Keratinocyte (primary cell): ENCODE data around the gene MAGI1. TPM values are rescaled to one million over a fixed set of nuclear protein-coding genes. Genes with fewer than 3 reads are reported as not detected.

Source experiments
- DNase-seq: peaks from one replicate; pipeline ENCODE4 v3.0.0-alpha.2; 2011; ENCODE audit warnings: low read depth, missing footprints, low spot score
- FAIRE-seq: peaks from 2 replicates; lab custom pipeline; 2011; peaks lifted over from hg19 to GRCh38; lab: Jason Lieb, UNC
- H2AFZ ChIP-seq: 2 replicates; pipeline ENCODE4 v1.6.0; 2012; ENCODE audit warnings: low read length, control low read depth, inconsistent platforms; ENCODE audit not compliant: control insufficient read depth
- H3K27ac ChIP-seq: 2 replicates; pipeline ENCODE4 v1.5.1; 2011; ENCODE audit warnings: low read length; ENCODE audit not compliant: control insufficient read depth, insufficient read depth
- H3K27me3 ChIP-seq: 3 replicates; pipeline ENCODE4 v1.6.0; 2011; ENCODE audit warnings: low read length; ENCODE audit not compliant: control insufficient read depth, insufficient read depth; ENCODE audit errors: extremely low read depth
- H3K36me3 ChIP-seq, 2 experiments: 2 replicates in 1 of 2; 3 replicates in 1 of 2; pipeline ENCODE4 v1.5.1; 2011; ENCODE audit warnings: low read length in 2 of 2, mild to moderate bottlenecking in 1 of 2; ENCODE audit not compliant: control insufficient read depth in 2 of 2, insufficient read depth in 2 of 2; ENCODE audit errors: extremely low read depth in 1 of 2
- H3K4me1 ChIP-seq: 3 replicates; pipeline ENCODE4 v1.5.1; 2011; ENCODE audit warnings: low read length; ENCODE audit not compliant: control insufficient read depth, insufficient read depth; ENCODE audit errors: extremely low read depth
- H3K4me2 ChIP-seq: 3 replicates; pipeline ENCODE4 v1.6.0; 2011; ENCODE audit warnings: low read depth, low read length; ENCODE audit not compliant: control insufficient read depth, insufficient read depth; ENCODE audit errors: extremely low read depth
- H3K4me3 ChIP-seq, 3 experiments: fragments of 200-600 bp in 1 of 3; sonication (generic) in 1 of 3; 2 replicates in 2 of 3; 3 replicates in 1 of 3; pipeline ENCODE4 v1.5.1; 2011 to 2016; ENCODE audit warnings: low read length in 3 of 3, mild to moderate bottlenecking in 3 of 3, control low read depth in 2 of 3, inconsistent platforms in 1 of 3, low read depth in 1 of 3, mixed read lengths in 1 of 3, mixed run types in 1 of 3, moderate library complexity in 1 of 3; ENCODE audit not compliant: control insufficient read depth in 2 of 3, insufficient read depth in 2 of 3; ENCODE audit errors: extremely low read depth in 1 of 3
- H3K79me2 ChIP-seq: 2 replicates; pipeline ENCODE4 v1.6.0; 2012; ENCODE audit warnings: low read length; ENCODE audit not compliant: control insufficient read depth, insufficient read depth
- H3K9ac ChIP-seq: 3 replicates; pipeline ENCODE4 v1.6.0; 2011; ENCODE audit warnings: low read length; ENCODE audit not compliant: control insufficient read depth, insufficient read depth; ENCODE audit errors: extremely low read depth
- H3K9me1 ChIP-seq: 3 replicates; pipeline ENCODE4 v1.6.0; 2011; ENCODE audit warnings: low read length; ENCODE audit not compliant: control insufficient read depth, insufficient read depth; ENCODE audit errors: extremely low read depth
- H3K9me3 ChIP-seq: 2 replicates; pipeline ENCODE4 v1.5.1; 2012; ENCODE audit warnings: low read depth, low read length; ENCODE audit not compliant: control insufficient read depth
- H4K20me1 ChIP-seq: 3 replicates; pipeline ENCODE4 v1.6.0; 2011; ENCODE audit warnings: low read length; ENCODE audit not compliant: control insufficient read depth, insufficient read depth; ENCODE audit errors: extremely low read depth
- CTCF ChIP-seq, 3 experiments: IDR thresholded peaks in 1 of 3; conservative IDR thresholded peaks in 1 of 3; optimal IDR thresholded peaks in 1 of 3; 2 replicates in 2 of 3; 3 replicates in 1 of 3; pipeline versions ENCODE3 to v1.5.1; 2011; ENCODE audit warnings: low read length in 3 of 3, mild to moderate bottlenecking in 3 of 3, moderate library complexity in 2 of 3, control low read depth in 1 of 3, inconsistent platforms in 1 of 3; ENCODE audit not compliant: insufficient read depth in 2 of 3; ENCODE audit errors: extremely low read depth in 1 of 3
- EZH2 ChIP-seq: IDR thresholded peaks from one replicate; pipeline ENCODE4 v1.6.1; 2012; ENCODE audit warnings: inconsistent platforms, mild to moderate bottlenecking, low read length, moderate library complexity
- dilution Hi-C: fragments of 300-500 bp; cut with MboI; formaldehyde crosslinking; loops from one replicate; pipeline ENCODE4 v1.7.0; 2020; ENCODE audit warnings: low sequenced_read_pairs; ENCODE audit not compliant: extremely low pct_ligation_motif_present
- polyA plus RNA-seq, 5 experiments: library from polyadenylated mRNA; depleted of rRNA in 3 of 5; stranded (reverse) in 3 of 5; stranded (forward) in 1 of 5; unstranded in 1 of 5; fragments of >200 nt; gene quantifications; 1 replicate in 1 of 5; 2 replicates in 3 of 5; 3 replicates in 1 of 5; pipeline versions ENCODE4 v1.2.1 to v1.2.3, GENCODE V29; 2011 to 2012; ENCODE audit warnings: missing spikeins in 2 of 5, low read depth in 1 of 5, low replicate concordance in 1 of 5

The MAGI1 gene
- polyA plus RNA-seq, 1 donor (not counting 4 experiments of a cell fraction or from before 2014, with no cell fraction given), result 10.9 TPM

GRCh38 chr3:66080167-66080566, 41.4 kb upstream of the MAGI1 start:
- DNase-seq, result no peak
- Histone ChIP-seq H3K36me3 (no peaks in the 10 kb centered on the region), H3K79me2 (no peaks in the 10 kb centered on the region), H3K9ac (no peak overlapping the region), H4K20me1 (no peaks in the 10 kb centered on the region), H3K27me3 (no peaks in the 10 kb centered on the region), H3K4me3 (no peak overlapping the region), H2AFZ (no peak overlapping the region), H3K4me1 (no peaks in the 10 kb centered on the region), H3K9me1 (no peaks in the 10 kb centered on the region), H3K9me3 (no peaks in the 10 kb centered on the region), H3K27ac (no peak overlapping the region), H3K4me2 (no peak overlapping the region)
- no peak for FAIRE-seq
- no peak for TF ChIP-seq EZH2
- TF ChIP-seq CTCF (optimal IDR thresholded peaks at IDR 0.05 in 1 of 3, IDR thresholded peaks at IDR 0.05 in 1 of 3, conservative IDR thresholded peaks at IDR 0.05 in 1 of 3; ENCODE audit: extremely low read depth in 1 of 3, insufficient read depth in 2 of 3, low read length in 3 of 3), result no peak
- dilution Hi-C loops, result no loop called here

- no peaks in the 10 kb centered on the region for H3K36me3 ChIP-seq
- TF ChIP-seq CTCF (optimal IDR thresholded peaks at IDR 0.05 in 1 of 3, IDR thresholded peaks at IDR 0.05 in 1 of 3, conservative IDR thresholded peaks at IDR 0.05 in 1 of 3; ENCODE audit: extremely low read depth in 1 of 3, insufficient read depth in 2 of 3, low read length in 3 of 3) (no peak), EZH2 (no peak)
- H3K9ac ChIP-seq, result no peak overlapping the region
- FAIRE-seq (no peak), DNase-seq (no peak)
- H3K9me1 ChIP-seq, result no peaks in the 10 kb centered on the region
- H3K4me1 ChIP-seq, result no peaks in the 10 kb centered on the region
- no peak overlapping the region for H3K4me2 ChIP-seq
- H3K9me3 ChIP-seq, result no peaks in the 10 kb centered on the region
- no peaks in the 10 kb centered on the region for H3K27me3 ChIP-seq
- dilution Hi-C loops, result no loop called here
- no peak overlapping the region for H2AFZ ChIP-seq
- no peak overlapping the region for H3K27ac ChIP-seq
- H3K4me3 ChIP-seq, result no peak overlapping the region
- H3K79me2 ChIP-seq, result no peaks in the 10 kb centered on the region
- no peaks in the 10 kb centered on the region for H4K20me1 ChIP-seq
Measured at GRCh38 chr3:66077973-66078372, 39.3 kb upstream of the MAGI1 start.
